HUES48 (cell line): ENCODE data around the gene HSPB3.
"Not testable (repeated sequence)": the region's sequence is repeated elsewhere in the genome, so short reads cannot be mapped to it uniquely, and the experiment has no call there.

Source experiments
- H3K27ac ChIP-seq: one replicate; pipeline ENCODE4 v1.7.0; 2013; ENCODE audit warnings: low read depth, low read length, inconsistent platforms
- H3K27me3 ChIP-seq: 2 replicates; pipeline ENCODE4 v1.6.1; 2013; ENCODE audit warnings: mild to moderate bottlenecking, low read length; ENCODE audit not compliant: control insufficient read depth, insufficient read depth
- H3K36me3 ChIP-seq: 2 replicates; pipeline ENCODE4 v1.6.1; 2013; ENCODE audit warnings: low read length; ENCODE audit not compliant: control insufficient read depth, insufficient read depth
- H3K4me1 ChIP-seq: 2 replicates; pipeline ENCODE4 v1.6.1; 2013; ENCODE audit warnings: mild to moderate bottlenecking, low read length; ENCODE audit not compliant: control insufficient read depth, insufficient read depth
- H3K4me3 ChIP-seq: 2 replicates; pipeline ENCODE4 v1.5.1; 2013; ENCODE audit warnings: mild to moderate bottlenecking, low read depth, low read length
- H3K9ac ChIP-seq: 2 replicates; pipeline ENCODE4 v1.6.1; 2013; ENCODE audit warnings: mild to moderate bottlenecking, low read depth, low read length, moderate library complexity
- H3K9me3 ChIP-seq: 2 replicates; pipeline ENCODE4 v1.6.1; 2013; ENCODE audit warnings: low read length; ENCODE audit not compliant: control insufficient read depth, insufficient read depth

The HSPB3 gene

GRCh38 chr5:54455413-54456157, at the start of gene HSPB3:
TSS of gene HSPB3 (plus strand) at chr5:54455699. CDS start at chr5:54455790, 91 bp downstream.
- no peaks in the 10 kb centered on the region for H3K36me3 ChIP-seq
- no peaks in the 10 kb centered on the region for H3K27me3 ChIP-seq
- no peak within 1 kb of the TSS for H3K4me3 ChIP-seq
- no peak within 1 kb of the TSS for H3K9ac ChIP-seq
- H3K9me3 ChIP-seq, result peaks cover 4% of the 10 kb centered on the region; the same call in 1 of the 2 replicates
- peaks cover 9% of the 10 kb centered on the region; the same call in 1 of the 2 replicates for H3K4me1 ChIP-seq
- no peak within 1 kb of the TSS for H3K27ac ChIP-seq

- no peaks in the 10 kb centered on the region for H3K27me3 ChIP-seq
- 0 out of 2 replicates have a peak, but pooled peaks cover 7% of the 10 kb centered on the region for H3K4me1 ChIP-seq
- no peak overlapping the region for H3K27ac ChIP-seq
- H3K9ac ChIP-seq, result no peak overlapping the region
- no peak overlapping the region for H3K4me3 ChIP-seq
- no peaks in the 10 kb centered on the region for H3K9me3 ChIP-seq
- H3K36me3 ChIP-seq, result no peaks in the 10 kb centered on the region
Measured at GRCh38 chr5:54411176-54411575, 44.3 kb upstream of the HSPB3 start.

- 0 out of 2 replicates have a peak, but pooled peaks cover 7% of the 10 kb centered on the region for H3K4me1 ChIP-seq
- no peak overlapping the region for H3K27ac ChIP-seq
- H3K4me3 ChIP-seq, result no peak overlapping the region
- no peaks in the 10 kb centered on the region for H3K27me3 ChIP-seq
- no peaks in the 10 kb centered on the region for H3K36me3 ChIP-seq
- H3K9ac ChIP-seq, result no peak overlapping the region
- H3K9me3 ChIP-seq, result no peaks in the 10 kb centered on the region
Measured at GRCh38 chr5:54412913-54413312, 42.6 kb upstream of the HSPB3 start.

- Histone ChIP-seq H3K4me1 (0 out of 2 replicates have a peak, but pooled peaks cover 7% of the 10 kb centered on the region), H3K36me3 (no peaks in the 10 kb centered on the region), H3K9me3 (no peaks in the 10 kb centered on the region), H3K27me3 (no peaks in the 10 kb centered on the region), H3K4me3 (no peak overlapping the region), H3K9ac (no peak overlapping the region), H3K27ac (no peak overlapping the region)
Measured at GRCh38 chr5:54415147-54415546, 40.4 kb upstream of the HSPB3 start.

- Histone ChIP-seq H3K9ac (no peak overlapping the region), H3K9me3 (no peaks in the 10 kb centered on the region), H3K4me1 (0 out of 2 replicates have a peak, but pooled peaks cover 7% of the 10 kb centered on the region), H3K27me3 (no peaks in the 10 kb centered on the region), H3K36me3 (no peaks in the 10 kb centered on the region), H3K4me3 (no peak overlapping the region), H3K27ac (no peak overlapping the region)
Measured at GRCh38 chr5:54415896-54416601, 39.5 kb upstream of the HSPB3 start.

GRCh38 chr5:54419573-54420423, 35.7 kb upstream of the HSPB3 start:
- not testable (repeated sequence) for H3K4me3 ChIP-seq, H3K27ac ChIP-seq, H3K27me3 ChIP-seq, H3K4me1 ChIP-seq, H3K9me3 ChIP-seq, H3K36me3 ChIP-seq, H3K9ac ChIP-seq

- not testable (repeated sequence) for H3K9me3 ChIP-seq, H3K4me1 ChIP-seq, H3K9ac ChIP-seq, H3K27ac ChIP-seq, H3K27me3 ChIP-seq, H3K36me3 ChIP-seq, H3K4me3 ChIP-seq
Measured at GRCh38 chr5:54420511-54420910, 35.0 kb upstream of the HSPB3 start.

- Histone ChIP-seq H3K27me3 (no peaks in the 10 kb centered on the region), H3K4me3 (no peak overlapping the region), H3K27ac (no peak overlapping the region), H3K9me3 (no peaks in the 10 kb centered on the region), H3K9ac (no peak overlapping the region), H3K4me1 (no peaks in the 10 kb centered on the region), H3K36me3 (no peaks in the 10 kb centered on the region)
Measured at GRCh38 chr5:54421976-54422375, 33.5 kb upstream of the HSPB3 start.

- Histone ChIP-seq H3K4me3 (no peak overlapping the region), H3K27me3 (no peaks in the 10 kb centered on the region), H3K9me3 (no peaks in the 10 kb centered on the region), H3K36me3 (no peaks in the 10 kb centered on the region), H3K9ac (no peak overlapping the region), H3K4me1 (no peaks in the 10 kb centered on the region), H3K27ac (no peak overlapping the region)
Measured at GRCh38 chr5:54425258-54425657, 30.2 kb upstream of the HSPB3 start.

- Histone ChIP-seq H3K9me3 (no peaks in the 10 kb centered on the region), H3K4me1 (no peaks in the 10 kb centered on the region)
Measured at GRCh38 chr5:54426209-54426608, 29.3 kb upstream of the HSPB3 start.

More at GRCh38 chr5:54426209-54426608, 29.3 kb upstream of the HSPB3 start:
- no peak overlapping the region for H3K27ac ChIP-seq
- no peak overlapping the region for H3K9ac ChIP-seq
- H3K36me3 ChIP-seq, result no peaks in the 10 kb centered on the region
- H3K4me3 ChIP-seq, result no peak overlapping the region
- no peaks in the 10 kb centered on the region for H3K27me3 ChIP-seq
